HG02870 (cell line): ENCODE results near the gene KLKB1.

Experiments
- ATAC-seq: cut with Tn5 transposase; IDR thresholded peaks from one replicate; pipeline ENCODE4 v1.9.1; 2021; ENCODE audit warnings: mild to moderate bottlenecking, moderate library complexity; ENCODE audit not compliant: unreplicated experiment

KLKB1 gene

DNA sequence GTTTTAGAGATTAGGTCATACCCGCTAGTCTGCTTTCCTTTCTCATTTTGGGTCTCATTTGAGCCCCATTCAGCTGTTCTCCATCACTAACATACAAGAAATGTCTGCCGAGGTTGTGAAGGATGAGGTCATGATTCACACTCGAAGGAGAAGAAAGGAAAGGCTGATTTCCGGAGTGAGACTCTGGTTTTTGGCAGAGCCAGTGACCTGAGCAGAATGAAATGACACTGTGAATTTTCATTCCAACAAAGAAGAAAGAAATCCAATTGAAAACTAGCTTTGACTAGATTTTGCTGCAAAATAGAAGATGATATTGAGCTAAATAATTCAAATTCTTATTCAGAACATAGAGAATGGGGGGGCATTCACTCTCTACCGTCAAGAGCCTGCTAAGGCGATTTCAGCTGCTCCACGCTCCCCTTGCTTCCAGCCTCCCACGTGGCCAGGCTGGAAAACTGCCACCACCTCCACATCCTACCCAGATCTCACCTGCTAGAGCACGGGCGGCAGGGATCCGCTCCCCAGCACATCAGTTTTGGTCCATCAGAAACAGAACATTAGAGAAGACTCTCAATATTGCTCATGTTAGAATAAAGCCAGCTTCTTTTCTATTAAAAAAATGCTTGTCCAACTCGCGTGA, 77.7 kb downstream of the KLKB1 start:
- no peak for ATAC-seq

DNA sequence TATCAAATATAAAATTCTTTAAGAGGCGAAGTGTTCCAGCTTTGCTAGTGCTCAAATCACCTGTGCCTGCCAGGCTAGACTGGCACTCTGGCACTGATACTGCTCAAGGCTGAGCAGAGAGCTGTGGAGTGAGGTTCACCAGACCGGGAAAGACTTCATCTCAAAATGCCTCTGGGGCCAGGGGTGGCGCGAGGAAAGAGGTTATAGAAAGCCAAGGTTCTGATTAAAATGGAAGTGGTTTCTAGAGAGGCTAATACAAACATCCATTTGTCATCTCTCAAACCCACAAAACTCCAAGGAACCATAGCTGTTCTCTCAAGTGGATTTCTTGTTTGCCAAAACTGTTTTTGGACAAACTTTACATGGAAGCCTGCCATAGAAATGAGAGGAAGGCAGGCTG, 80.2 kb downstream of the KLKB1 start:
- ATAC-seq: no peak

DNA sequence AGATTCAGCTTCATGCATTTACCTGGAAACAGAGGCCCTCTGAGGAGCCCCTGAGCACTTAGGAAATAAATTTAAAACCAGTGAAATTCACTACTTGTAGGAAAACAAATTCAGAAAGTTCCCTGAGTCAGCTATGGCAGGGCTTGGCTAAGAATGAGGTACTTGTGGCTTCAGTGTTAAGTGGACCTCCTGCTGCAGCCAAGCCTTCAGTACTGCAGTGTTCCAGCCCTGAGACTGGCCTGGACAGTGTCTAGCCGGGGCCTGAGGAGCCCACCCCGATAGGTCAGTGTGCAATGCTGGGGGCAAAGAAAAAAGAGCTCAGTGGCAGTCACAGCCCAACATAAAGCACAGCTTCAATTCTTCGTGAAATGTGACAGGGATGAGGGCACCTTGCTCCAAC, 80.6 kb downstream of the KLKB1 start:
- ATAC-seq: no peak
